Ovary (tissue), 3 donors: Measurements from ENCODE around the gene MAST2.

Experiments used
- CTCF ChIP-seq, 3 donors: fragments of 450-650 bp in 2 of 3; fragments of 200-600 bp in 1 of 3; IDR thresholded peaks; one replicate each; pipeline versions ENCODE4 v1.5.1 to v1.8.0; 2016 to 2022; ENCODE audit warnings: antibody characterized with exemption in 3 of 3, mild to moderate bottlenecking in 1 of 3
- EP300 ChIP-seq: sonication (generic); formaldehyde crosslinking; IDR thresholded peaks from one replicate; pipeline ENCODE4 v1.6.1; 2017; ENCODE audit warnings: antibody characterized with exemption
- POLR2A ChIP-seq: fragments of 450-650 bp; IDR thresholded peaks from one replicate; pipeline ENCODE4 v1.6.1; 2017; ENCODE audit warnings: antibody characterized with exemption, mild to moderate bottlenecking, moderate library complexity
- donor health status: DM: no; HTN: no; CAD: no.

GRCh38 chr1:45859221-45859620, 55.8 kb downstream of the MAST2 start:
- TF ChIP-seq POLR2A, result no peak
- no peak for TF ChIP-seq CTCF (IDR thresholded peaks at IDR 0.05)
- TF ChIP-seq EP300, result no peak
